IMR-90 (cell line): ENCODE data around the gene SRGAP3. TPM values are rescaled to one million over a fixed set of nuclear protein-coding genes. Genes with fewer than 3 reads are reported as not detected.

Source experiments
- ATAC-seq: fragments of 200-7000 bp; cut with Tn5 transposase; 2 replicates; pipeline ENCODE4 v1.9.1; 2020; ENCODE audit warnings: low read depth, mild to moderate bottlenecking, moderate library complexity
- BruUV-seq: library from RNA; stranded (reverse); fragments of 400-500 nt; replicated peaks from 2 replicates; lab custom pipeline; 2021; lab: Mats Ljungman, UMichigan
- CTCF ChIA-PET: fragments of 300-600 bp; formaldehyde crosslinking; extraction: SDS; loops from one replicate; lab custom pipeline; 2021; ENCODE audit warnings: antibody characterized with exemption; lab: Yijun Ruan, JAX
- POLR2A ChIA-PET: fragments of 300-600 bp; sonication (Branson Sonifier 250); formaldehyde crosslinking; loops from one replicate; lab custom pipeline; 2022; ENCODE audit warnings: antibody characterized with exemption; ENCODE audit not compliant: unreplicated experiment; lab: Charles Lee
- DNase-seq: peaks from one replicate; pipeline ENCODE4 v3.0.0; 2013
- H2AFZ ChIP-seq: replicated peaks from 2 replicates; pipeline ENCODE3; 2013; ENCODE audit warnings: low read length, mild to moderate bottlenecking; ENCODE audit not compliant: poor library complexity
- H2AK5ac ChIP-seq: 2 replicates; pipeline ENCODE4 v1.6.1; 2013; ENCODE audit warnings: low read depth, low read length, inconsistent platforms
- H2AK9ac ChIP-seq: replicated peaks from 2 replicates; pipeline ENCODE3; 2013; ENCODE audit warnings: mild to moderate bottlenecking, low read depth, low read length, moderate library complexity; ENCODE audit not compliant: poor library complexity
- H2BK120ac ChIP-seq: 2 replicates; pipeline ENCODE4 v1.6.1; 2013; ENCODE audit warnings: low read depth, low read length, inconsistent platforms
- H2BK15ac ChIP-seq: 3 replicates; pipeline ENCODE4 v1.6.1; 2013; ENCODE audit warnings: low read depth, low read length, inconsistent platforms
- H2BK20ac ChIP-seq: 2 replicates; pipeline ENCODE4 v1.6.1; 2013; ENCODE audit warnings: low read depth, mild to moderate bottlenecking, inconsistent platforms, low read length, moderate library complexity
- H2BK5ac ChIP-seq: 2 replicates; pipeline ENCODE4 v1.6.1; 2013; ENCODE audit warnings: mild to moderate bottlenecking, low read depth, low read length, inconsistent platforms; ENCODE audit not compliant: poor library complexity, severe bottlenecking
- H3K14ac ChIP-seq: replicated peaks from 2 replicates; pipeline ENCODE4 v1.6.1; 2013; ENCODE audit warnings: low read depth, low read length, inconsistent platforms
- H3K18ac ChIP-seq: 2 replicates; pipeline ENCODE4 v1.6.1; 2013; ENCODE audit warnings: low read depth, low read length, control low read depth
- H3K23ac ChIP-seq: 2 replicates; pipeline ENCODE4 v1.6.1; 2013; ENCODE audit warnings: low read depth, low read length, inconsistent platforms
- H3K27ac ChIP-seq: 2 replicates; pipeline ENCODE4 v1.5.1; 2013; ENCODE audit warnings: mild to moderate bottlenecking, control low read depth, low read length; ENCODE audit not compliant: insufficient read depth
- H3K27me3 ChIP-seq: 2 replicates; pipeline ENCODE4 v1.6.1; 2013; ENCODE audit warnings: low read length; ENCODE audit not compliant: control insufficient read depth, insufficient read depth
- H3K36me3 ChIP-seq: 2 replicates; pipeline ENCODE4 v1.6.1; 2013; ENCODE audit warnings: low read length, mixed read lengths; ENCODE audit not compliant: control insufficient read depth, insufficient read depth
- H3K4ac ChIP-seq: 2 replicates; pipeline ENCODE4 v1.6.1; 2013; ENCODE audit warnings: low read depth, low read length, inconsistent platforms
- H3K4me1 ChIP-seq: 2 replicates; pipeline ENCODE4 v1.6.1; 2013; ENCODE audit warnings: low read length, mixed read lengths; ENCODE audit not compliant: control insufficient read depth, insufficient read depth
- H3K4me2 ChIP-seq: 2 replicates; pipeline ENCODE4 v1.6.1; 2013; ENCODE audit warnings: low read depth, mild to moderate bottlenecking, control low read depth, low read length, moderate library complexity
- H3K4me3 ChIP-seq: 2 replicates; pipeline ENCODE4 v1.5.1; 2013; ENCODE audit warnings: low read depth, mild to moderate bottlenecking, control low read depth, low read length, moderate library complexity; ENCODE audit not compliant: insufficient read depth
- H3K56ac ChIP-seq: 2 replicates; pipeline ENCODE4 v1.6.1; 2013; ENCODE audit warnings: low read length, inconsistent platforms; ENCODE audit not compliant: insufficient read depth; ENCODE audit errors: extremely low read depth
- H3K79me1 ChIP-seq, 2 experiments: 2 replicates each; pipeline ENCODE4 v1.6.1; 2013; ENCODE audit warnings: low read length in 2 of 2, inconsistent platforms in 1 of 2, low read depth in 1 of 2
- H3K9ac ChIP-seq: 2 replicates; pipeline ENCODE4 v1.6.1; 2013; ENCODE audit warnings: low read depth, low read length, control low read depth
- H3K9me1 ChIP-seq: 2 replicates; pipeline ENCODE4 v1.6.1; 2013; ENCODE audit warnings: low read length, inconsistent platforms; ENCODE audit not compliant: insufficient read depth
- H3K9me3 ChIP-seq: 2 replicates; pipeline ENCODE4 v1.6.1; 2013; ENCODE audit warnings: low read length; ENCODE audit not compliant: control insufficient read depth, insufficient read depth
- H4K20me1 ChIP-seq: 2 replicates; pipeline ENCODE4 v1.6.1; 2013; ENCODE audit warnings: low read length, inconsistent platforms; ENCODE audit not compliant: insufficient read depth
- H4K5ac ChIP-seq: 2 replicates; pipeline ENCODE4 v1.6.1; 2013; ENCODE audit warnings: mild to moderate bottlenecking, low read depth, low read length, control low read depth
- H4K8ac ChIP-seq, 2 experiments: 2 replicates each; pipeline ENCODE4 v1.6.1; 2013; ENCODE audit warnings: low read depth in 2 of 2, low read length in 2 of 2, control low read depth in 1 of 2, inconsistent platforms in 1 of 2
- H4K91ac ChIP-seq: 2 replicates; pipeline ENCODE4 v1.6.1; 2013; ENCODE audit warnings: low read depth, low read length, inconsistent platforms; ENCODE audit not compliant: insufficient read depth
- BHLHE40 ChIP-seq: fragments of 150-350 bp; IDR thresholded peaks from 2 replicates; pipeline ENCODE4 v1.6.1; 2016; ENCODE audit warnings: mild to moderate bottlenecking, low read depth, low read length
- CEBPB ChIP-seq: IDR thresholded peaks from 2 replicates; pipeline ENCODE4 v1.6.1; 2012; ENCODE audit warnings: low read depth, low read length, improper control_type of control experiment
- CHD1 ChIP-seq: IDR thresholded peaks from 2 replicates; pipeline ENCODE4 v1.6.1; 2012; ENCODE audit warnings: low read depth, low read length, improper control_type of control experiment
- CTCF ChIP-seq: conservative IDR thresholded peaks from 2 replicates; pipeline ENCODE4 v1.5.1; 2012; ENCODE audit warnings: mild to moderate bottlenecking, low read depth, low read length, improper control_type of control experiment
- FOS ChIP-seq: fragments of 150-350 bp; IDR thresholded peaks from 2 replicates; pipeline ENCODE4 v1.6.1; 2016; ENCODE audit warnings: low read depth, low read length
- MAFK ChIP-seq: IDR thresholded peaks from 2 replicates; pipeline ENCODE4 v1.6.1; 2012; ENCODE audit warnings: low read depth, low read length, improper control_type of control experiment
- MAZ ChIP-seq: IDR thresholded peaks from 2 replicates; pipeline ENCODE4 v1.6.1; 2012; ENCODE audit warnings: low read depth, mild to moderate bottlenecking, low read length, improper control_type of control experiment, moderate library complexity, borderline replicate concordance
- MXI1 ChIP-seq: IDR thresholded peaks from 2 replicates; pipeline ENCODE4 v1.6.1; 2012; ENCODE audit warnings: low read depth, mild to moderate bottlenecking, low read length, moderate library complexity, borderline replicate concordance
- NFE2L2 ChIP-seq: fragments of 150-350 bp; IDR thresholded peaks from 2 replicates; pipeline ENCODE4 v1.6.1; 2016; ENCODE audit warnings: low read depth, mild to moderate bottlenecking, low read length
- POLR2A ChIP-seq: IDR thresholded peaks from 2 replicates; pipeline ENCODE4 v1.6.1; 2012; ENCODE audit warnings: mild to moderate bottlenecking, low read depth, low read length
- RAD21 ChIP-seq: IDR thresholded peaks from 2 replicates; pipeline ENCODE4 v1.6.1; 2012; ENCODE audit warnings: low read length, improper control_type of control experiment
- RCOR1 ChIP-seq: IDR thresholded peaks from 2 replicates; pipeline ENCODE4 v1.6.1; 2012; ENCODE audit warnings: mild to moderate bottlenecking, low read length, improper control_type of control experiment; ENCODE audit not compliant: insufficient replicate concordance
- RFX5 ChIP-seq: IDR thresholded peaks from 2 replicates; pipeline ENCODE4 v1.8.0; 2012; ENCODE audit warnings: low read depth, mild to moderate bottlenecking, low read length, moderate library complexity
- SMC3 ChIP-seq: fragments of 150-350 bp; IDR thresholded peaks from 2 replicates; pipeline ENCODE4 v1.6.1; 2016; ENCODE audit warnings: low read depth, mild to moderate bottlenecking, antibody characterized with exemption, low read length, moderate library complexity
- WGBS, 2 experiments: methylation state at CpG; one replicate each; pipeline versions ENCODE4 v1.1.5 to v1.1.7; 2013; ENCODE audit warnings: missing lambda C conversion rate in 2 of 2; ENCODE audit not compliant: insufficient read length in 1 of 2; ENCODE audit errors: extremely low coverage in 2 of 2; 5-methylcytosine and 5-hydroxymethylcytosine counted together
- dilution Hi-C: fragments of 300-500 bp; cut with HindIII; formaldehyde crosslinking; loops from one replicate; pipeline ENCODE4 v1.14.3; 2018; ENCODE audit warnings: low sequenced_read_pairs; ENCODE audit not compliant: unreplicated experiment
- in situ Hi-C: fragments of 300-500 bp; cut with MboI; formaldehyde crosslinking; loops from 3 replicates; pipeline ENCODE4 v1.14.3; 2019; ENCODE audit warnings: low sequenced_read_pairs, inconsistent platforms, mixed read lengths
- intact Hi-C: fragments of 100-400 bp; cut with micrococcal nuclease; formaldehyde crosslinking; loops from 2 replicates; pipeline ENCODE4 v1.10.0; 2022
- polyA plus RNA-seq, 3 experiments: library from polyadenylated mRNA; depleted of rRNA; stranded (reverse); fragments of >200 nt; gene quantifications; 2 replicates each; pipeline ENCODE4 v1.2.3, GENCODE V29; 2012; ENCODE audit warnings: low replicate concordance in 1 of 3
- total RNA-seq: library from RNA; depleted of rRNA; stranded (reverse); fragments of >200 nt; gene quantifications from 2 replicates; pipeline ENCODE4 v1.2.3, GENCODE V29; 2012
- TF ChIP-seq, protein P1 (sequence below): fragments of 150-350 bp; IDR thresholded peaks from 2 replicates; pipeline ENCODE4 v1.6.1; 2016; ENCODE audit warnings: low read depth, mild to moderate bottlenecking, low read length, moderate library complexity, borderline replicate concordance
- TF ChIP-seq, protein P2 (sequence below): fragments of 150-350 bp; IDR thresholded peaks from 2 replicates; pipeline ENCODE4 v1.6.1; 2017; ENCODE audit warnings: mild to moderate bottlenecking, antibody characterized with exemption, low read length, low read depth

The SRGAP3 gene
- total and polyA plus RNA-seq, 2 of the 4 experiments (the other 2 are of a cell fraction) = 0.68 to 1.4 TPM

GRCh38 chr3:8979262-8979661 is 270.2 kb downstream of the SRGAP3 start:
- no TSS peak for BruUV-seq
- DNase-seq = peak; percentile 7
- in situ Hi-C loops = no loop called here

More at GRCh38 chr3:8979262-8979661, 270.2 kb downstream of the SRGAP3 start:
- intact Hi-C loops = no loop called here
- dilution Hi-C loops = no loop called here
- H3K4ac ChIP-seq = no peak overlapping the region
- no peak overlapping the region for H2BK20ac ChIP-seq
- no peak overlapping the region for H4K5ac ChIP-seq
- no peak overlapping the region for H3K27ac ChIP-seq
- H3K9me3 ChIP-seq = peaks cover 4% of the 10 kb centered on the region; the same call in 1 of the 2 replicates
- TF ChIP-seq POLR2A (no peak), CHD1 (no peak), RAD21 (no peak), FOS (no peak), CEBPB (no peak), NFE2L2 (no peak), MAZ (no peak), MXI1 (no peak), CTCF (no peak), RCOR1 (no peak), MAFK (no peak), RFX5 (no peak), SMC3 (no peak), BHLHE40 (no peak)
- TF ChIP-seq, protein P1, sequence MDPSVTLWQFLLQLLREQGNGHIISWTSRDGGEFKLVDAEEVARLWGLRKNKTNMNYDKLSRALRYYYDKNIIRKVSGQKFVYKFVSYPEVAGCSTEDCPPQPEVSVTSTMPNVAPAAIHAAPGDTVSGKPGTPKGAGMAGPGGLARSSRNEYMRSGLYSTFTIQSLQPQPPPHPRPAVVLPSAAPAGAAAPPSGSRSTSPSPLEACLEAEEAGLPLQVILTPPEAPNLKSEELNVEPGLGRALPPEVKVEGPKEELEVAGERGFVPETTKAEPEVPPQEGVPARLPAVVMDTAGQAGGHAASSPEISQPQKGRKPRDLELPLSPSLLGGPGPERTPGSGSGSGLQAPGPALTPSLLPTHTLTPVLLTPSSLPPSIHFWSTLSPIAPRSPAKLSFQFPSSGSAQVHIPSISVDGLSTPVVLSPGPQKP = no peak
- TF ChIP-seq, protein P2, sequence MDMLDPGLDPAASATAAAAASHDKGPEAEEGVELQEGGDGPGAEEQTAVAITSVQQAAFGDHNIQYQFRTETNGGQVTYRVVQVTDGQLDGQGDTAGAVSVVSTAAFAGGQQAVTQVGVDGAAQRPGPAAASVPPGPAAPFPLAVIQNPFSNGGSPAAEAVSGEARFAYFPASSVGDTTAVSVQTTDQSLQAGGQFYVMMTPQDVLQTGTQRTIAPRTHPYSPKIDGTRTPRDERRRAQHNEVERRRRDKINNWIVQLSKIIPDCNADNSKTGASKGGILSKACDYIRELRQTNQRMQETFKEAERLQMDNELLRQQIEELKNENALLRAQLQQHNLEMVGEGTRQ = no peak
- H2AK9ac ChIP-seq = no peak overlapping the region
- POLR2A ChIA-PET = no interaction called here
- H4K91ac ChIP-seq = no peak overlapping the region
- no peak overlapping the region for H3K9ac ChIP-seq
- no peaks in the 10 kb centered on the region for H3K4me1 ChIP-seq
- no peak overlapping the region for H2BK15ac ChIP-seq
- no peaks in the 10 kb centered on the region for H4K20me1 ChIP-seq
- no peak overlapping the region for H3K18ac ChIP-seq
- H3K9me1 ChIP-seq = no peaks in the 10 kb centered on the region
- H3K4me3 ChIP-seq = no peak overlapping the region
- H2BK5ac ChIP-seq = no peak overlapping the region
- no peak for ATAC-seq
- no peak overlapping the region for H2AFZ ChIP-seq
- CTCF ChIA-PET = interaction anchor here (1.5 kb wide), 1 partner anchor 9 kb away, joined by 5 read pairs; no protein-coding TSS in a partner anchor
- H3K14ac ChIP-seq = no peak overlapping the region
- H4K8ac ChIP-seq = no peak overlapping the region
- WGBS, 2 experiments = no CpG with 5 or more reads among the region's 1 CpG
- no peak overlapping the region for H2BK120ac ChIP-seq
- no peak overlapping the region for H3K56ac ChIP-seq
- no peaks in the 10 kb centered on the region for H3K79me1 ChIP-seq
- no peak overlapping the region for H3K4me2 ChIP-seq
- H3K36me3 ChIP-seq = no peaks in the 10 kb centered on the region
- H2AK5ac ChIP-seq = no peak overlapping the region
- H3K27me3 ChIP-seq = peaks cover 13% of the 10 kb centered on the region
- H3K23ac ChIP-seq = no peak overlapping the region
